ENCODE results near the gene PCBP1.
"Not testable (repeated sequence)": the region's sequence is repeated elsewhere in the genome, so short reads cannot be mapped to it uniquely, and the experiment has no call there.

PCBP1 gene

GRCh38 chr2:70128005-70128404 lies 40.7 kb downstream of the PCBP1 start:
- DNase-seq = no peak

- DNase-seq = not testable (repeated sequence)
These were observed 44.3 kb downstream of the PCBP1 start for GRCh38 chr2:70131344-70132143.

GRCh38 chr2:70132244-70133126 lies 45.2 kb downstream of the PCBP1 start:
- peak; percentile 61 for DNase-seq

GRCh38 chr2:70133127-70133452 lies 45.8 kb downstream of the PCBP1 start:
- no peak for DNase-seq

- no peak for DNase-seq
These were observed 46.4 kb downstream of the PCBP1 start for GRCh38 chr2:70133491-70134322.

- not testable (repeated sequence) for DNase-seq
These were observed 47.2 kb downstream of the PCBP1 start for GRCh38 chr2:70134323-70134983.

All from left hindlimb (tissue), 1 donor.